GM12891 (cell line): ENCODE results near the gene TMEM117.

Experiments used
- DNase-seq: peaks from one replicate; pipeline ENCODE4 v3.0.0; 2011; ENCODE audit warnings: low spot score; ENCODE audit not compliant: insufficient read length
- FAIRE-seq: peaks from 2 replicates; lab custom pipeline; 2011; peaks lifted over from hg19 to GRCh38; lab: Jason Lieb, UNC
- PAX5 ChIP-seq: IDR thresholded peaks from 2 replicates; pipeline ENCODE4 v1.6.1; 2011; ENCODE audit warnings: low read length, moderate library complexity, mild to moderate bottlenecking; ENCODE audit not compliant: insufficient read depth, severe bottlenecking
- POLR2A ChIP-seq: IDR thresholded peaks from 2 replicates; pipeline ENCODE4 v1.6.1; 2011; ENCODE audit warnings: low read depth, low read length, control low read depth
- POLR2AphosphoS5 ChIP-seq: IDR thresholded peaks from 2 replicates; pipeline ENCODE4 v1.6.1; 2011; ENCODE audit warnings: low read depth, low read length, control low read depth
- POU2F2 ChIP-seq: IDR thresholded peaks from 2 replicates; pipeline ENCODE4 v1.6.1; 2011; ENCODE audit warnings: low read depth, mild to moderate bottlenecking, control low read depth, low read length, moderate library complexity
- SPI1 ChIP-seq: IDR thresholded peaks from 2 replicates; pipeline ENCODE4 v1.6.1; 2011; ENCODE audit warnings: low read depth, low read length, control low read depth
- TAF1 ChIP-seq: IDR thresholded peaks from 2 replicates; pipeline ENCODE4 v1.6.1; 2011; ENCODE audit warnings: low read depth, low read length, control low read depth

TMEM117 gene

DNA sequence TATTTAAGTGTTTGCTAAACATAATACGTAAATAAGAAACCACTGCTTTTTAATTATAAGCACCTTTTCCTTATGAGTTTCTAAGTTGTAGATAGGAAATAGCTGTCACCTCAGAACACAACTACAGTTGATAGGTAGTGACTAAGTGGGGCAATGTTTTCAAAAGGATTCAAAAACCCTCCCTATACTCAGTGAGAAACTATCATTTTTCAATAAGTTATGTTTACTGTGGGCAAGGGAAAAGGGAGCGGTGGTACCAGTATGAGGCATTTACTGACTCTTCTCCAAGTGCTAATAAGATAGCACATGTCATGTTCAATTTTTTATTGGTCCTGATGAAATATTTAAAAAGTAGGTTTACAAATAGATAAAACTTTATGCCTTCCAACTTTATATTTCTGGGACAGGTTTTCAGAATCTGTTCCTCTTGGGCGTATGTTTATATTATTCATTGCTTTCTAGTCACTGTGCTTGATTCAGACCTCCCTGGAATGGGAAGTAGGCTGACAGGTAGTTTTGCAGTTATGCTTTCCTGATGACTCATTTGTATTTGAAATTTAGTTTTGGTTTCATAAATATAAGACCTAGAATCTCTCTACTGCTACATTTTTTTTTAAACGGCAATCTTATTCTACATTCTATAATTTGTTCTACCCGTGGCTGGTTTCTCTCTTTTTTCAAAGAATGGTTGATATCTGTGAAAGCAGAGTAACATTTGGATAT, 153.1 kb downstream of the TMEM117 start:
- TF ChIP-seq TAF1 (no peak), SPI1 (peak; percentile 33; the same call in 1 of the 2 replicates)
- FAIRE-seq (peak; percentile 52), DNase-seq (peak; percentile 11)

DNA sequence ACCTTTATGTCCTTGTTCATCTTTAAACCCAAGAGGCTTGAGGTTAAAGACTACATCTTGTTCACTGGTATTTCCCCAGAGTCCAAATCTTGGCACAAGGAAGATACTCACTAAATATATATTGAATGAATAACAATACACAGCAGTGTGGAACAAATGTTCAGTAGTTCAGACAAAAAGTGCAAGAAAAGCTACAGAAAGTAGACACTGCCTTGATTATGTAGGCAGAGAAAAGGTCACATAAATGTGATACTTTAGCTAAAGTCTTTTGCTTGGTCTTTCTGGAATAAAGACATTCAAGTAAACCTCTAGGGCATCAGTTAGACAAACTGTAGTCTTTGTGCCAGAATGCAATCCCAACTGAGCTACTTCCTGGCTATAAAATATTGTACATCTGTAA, 157.0 kb downstream of the TMEM117 start:
- TF ChIP-seq POLR2A = no peak
- TF ChIP-seq SPI1 = no peak
- no peak for TF ChIP-seq TAF1
- no peak for TF ChIP-seq PAX5
- TF ChIP-seq POU2F2 = no peak
- TF ChIP-seq POLR2AphosphoS5 = no peak
- FAIRE-seq = no peak
- no peak for DNase-seq

DNA sequence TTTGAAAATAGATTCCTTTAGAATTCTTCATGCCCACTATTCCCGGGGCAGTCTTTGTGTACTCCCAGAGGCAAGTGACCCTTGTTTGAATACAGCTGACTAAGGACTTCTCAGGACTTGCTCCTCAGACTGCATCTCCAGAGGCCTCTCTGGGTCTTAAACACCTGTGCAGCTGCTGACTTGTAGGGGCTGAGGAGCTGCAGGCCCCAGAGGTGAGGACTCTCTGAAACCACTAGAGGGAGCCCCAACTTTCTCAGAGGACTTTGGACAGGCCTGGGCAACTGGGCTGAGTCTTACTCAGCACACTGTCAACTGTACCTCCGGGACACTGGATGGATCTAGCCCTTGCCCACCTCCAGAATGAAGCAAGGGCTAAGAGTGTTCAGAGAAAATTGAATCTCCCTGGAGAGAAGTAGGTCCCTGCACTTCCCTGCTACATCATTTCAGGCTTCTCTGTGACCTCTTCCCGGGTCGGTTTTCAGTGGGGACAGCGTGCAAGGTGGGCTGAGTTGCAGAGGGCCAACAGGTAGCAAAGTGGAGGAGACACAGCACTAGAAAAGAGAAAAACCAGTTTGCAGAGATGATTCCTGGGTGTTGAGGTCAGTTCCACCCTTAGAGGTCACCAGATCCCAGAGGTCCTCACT, 164.6 kb downstream of the TMEM117 start:
- TF ChIP-seq TAF1 (no peak), POLR2AphosphoS5 (no peak), PAX5 (no peak), POLR2A (no peak), POU2F2 (no peak), SPI1 (no peak)
- FAIRE-seq (no peak), DNase-seq (no peak)

DNA sequence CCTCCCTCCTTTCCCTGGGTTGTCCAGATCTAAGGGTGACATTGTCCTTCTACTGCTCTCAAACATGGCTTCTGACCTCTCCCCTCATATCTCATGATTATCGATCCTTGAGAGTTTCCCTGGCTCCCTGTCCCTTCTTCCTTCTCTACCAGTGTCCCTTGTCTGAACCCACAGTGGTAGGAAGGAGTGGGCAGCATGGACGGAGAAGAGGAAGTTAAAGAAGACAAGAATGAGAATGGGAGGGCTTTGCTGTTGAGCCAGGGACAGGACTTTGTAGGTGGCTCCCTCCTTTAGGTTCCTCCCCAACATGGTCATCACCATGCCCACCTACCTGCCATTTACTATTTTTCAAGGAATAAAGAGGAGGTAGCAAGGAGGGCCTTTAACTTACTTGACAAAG, 166.7 kb downstream of the TMEM117 start:
- no peak for TF ChIP-seq POU2F2
- TF ChIP-seq PAX5 = no peak
- TF ChIP-seq POLR2AphosphoS5 = no peak
- TF ChIP-seq TAF1 = no peak
- TF ChIP-seq SPI1 = no peak
- no peak for TF ChIP-seq POLR2A

DNA sequence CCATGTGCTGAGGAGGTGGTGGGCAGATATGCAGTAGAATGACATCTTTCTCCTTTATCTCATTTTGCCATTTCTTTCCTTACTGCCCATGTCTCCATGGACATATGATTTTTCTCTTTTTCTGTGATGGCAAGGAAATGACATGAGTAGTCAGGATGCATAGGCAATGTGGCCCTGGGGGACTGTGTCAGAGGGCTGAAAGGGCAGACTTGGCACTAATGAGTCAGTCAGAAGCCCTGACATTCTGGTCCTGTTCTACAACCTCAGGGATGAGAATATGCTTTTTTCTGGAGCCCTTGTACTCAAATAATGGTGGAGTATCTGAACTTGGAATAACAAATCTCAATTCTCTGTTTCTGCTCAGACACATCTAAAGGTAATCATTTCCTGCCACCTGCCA, 167.8 kb downstream of the TMEM117 start:
- DNase-seq (no peak), FAIRE-seq (no peak)
- TF ChIP-seq TAF1 (no peak), SPI1 (no peak), POU2F2 (no peak), POLR2A (no peak), POLR2AphosphoS5 (no peak)

More for the DNA sequence above, 166.7 kb downstream of the TMEM117 start:
- FAIRE-seq (no peak), DNase-seq (no peak)

DNA sequence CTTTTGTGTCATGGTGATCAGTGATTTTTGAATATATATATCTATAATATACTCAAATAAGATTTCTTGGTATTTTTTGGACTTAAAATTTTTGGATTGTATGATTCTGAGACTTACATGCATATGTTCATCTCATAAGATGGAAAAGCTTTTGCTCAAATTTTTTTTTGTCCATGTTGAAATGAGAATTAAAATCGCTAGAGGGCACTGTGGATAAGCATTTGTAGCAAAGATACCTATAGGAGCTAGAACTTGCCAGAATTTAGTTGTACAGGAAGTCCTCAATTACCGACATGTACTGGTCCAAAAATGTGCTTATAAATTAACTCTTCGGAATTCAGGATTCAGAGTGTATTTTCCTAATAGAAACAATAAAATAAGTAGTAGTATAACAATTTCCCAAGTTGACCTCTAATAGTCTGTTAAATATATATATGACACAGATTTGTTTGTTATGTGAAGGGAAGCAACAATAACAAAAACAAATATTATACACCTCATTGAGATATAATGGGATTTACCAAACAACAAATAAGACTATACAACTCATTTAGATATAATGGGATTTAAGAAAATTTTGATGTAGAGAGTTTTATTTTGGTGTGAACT, 179.6 kb downstream of the TMEM117 start:
- TF ChIP-seq POLR2A = no peak
- TF ChIP-seq SPI1 = no peak
- no peak for TF ChIP-seq PAX5
- no peak for TF ChIP-seq POU2F2
- no peak for TF ChIP-seq TAF1
- TF ChIP-seq POLR2AphosphoS5 = no peak
- FAIRE-seq (peak; percentile 74), DNase-seq (no peak)

DNA sequence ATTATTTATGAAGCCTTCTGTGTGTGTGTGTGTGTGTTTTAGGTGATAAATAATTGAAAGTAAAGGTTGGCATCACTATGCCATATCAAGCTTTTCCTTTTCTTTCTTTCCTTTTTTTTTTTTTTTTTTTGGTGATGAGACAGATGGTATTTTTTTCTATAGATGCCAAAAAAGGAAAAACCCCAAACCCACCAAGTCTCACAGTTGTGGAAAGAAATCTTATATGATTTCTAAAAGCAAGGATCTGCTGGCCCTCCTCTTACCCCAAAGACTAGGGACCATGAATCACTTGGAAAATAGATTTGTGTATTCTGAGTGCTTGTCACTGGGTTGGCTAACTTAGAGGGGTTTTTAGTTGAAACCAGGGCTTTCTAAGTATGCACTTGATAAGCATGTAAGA, 181.3 kb downstream of the TMEM117 start:
- no peak for DNase-seq
- FAIRE-seq = no peak
- no peak for TF ChIP-seq POLR2A
- TF ChIP-seq POU2F2 = no peak

DNA sequence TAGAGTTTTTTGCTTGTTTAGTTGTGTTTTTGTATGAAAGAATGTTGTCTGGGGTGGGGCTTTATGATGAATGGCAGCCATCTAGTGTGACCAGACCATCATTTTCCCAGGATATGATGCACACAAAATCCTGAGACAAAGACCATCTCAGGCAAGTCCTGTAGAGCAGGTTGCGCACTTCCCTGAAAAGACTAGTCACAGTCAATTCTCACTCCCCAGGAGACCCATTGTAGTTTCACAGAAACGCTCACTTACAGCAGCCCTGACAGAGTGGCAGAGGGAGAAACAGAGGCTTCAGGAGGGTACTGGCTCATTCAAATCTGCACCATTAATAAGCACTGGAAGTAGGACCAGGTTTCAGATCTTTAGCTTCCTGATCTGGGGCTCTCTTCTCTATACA, 183.2 kb downstream of the TMEM117 start:
- FAIRE-seq (no peak), DNase-seq (no peak)
- TF ChIP-seq POU2F2 (no peak), POLR2AphosphoS5 (no peak), POLR2A (no peak), SPI1 (no peak), TAF1 (no peak)

DNA sequence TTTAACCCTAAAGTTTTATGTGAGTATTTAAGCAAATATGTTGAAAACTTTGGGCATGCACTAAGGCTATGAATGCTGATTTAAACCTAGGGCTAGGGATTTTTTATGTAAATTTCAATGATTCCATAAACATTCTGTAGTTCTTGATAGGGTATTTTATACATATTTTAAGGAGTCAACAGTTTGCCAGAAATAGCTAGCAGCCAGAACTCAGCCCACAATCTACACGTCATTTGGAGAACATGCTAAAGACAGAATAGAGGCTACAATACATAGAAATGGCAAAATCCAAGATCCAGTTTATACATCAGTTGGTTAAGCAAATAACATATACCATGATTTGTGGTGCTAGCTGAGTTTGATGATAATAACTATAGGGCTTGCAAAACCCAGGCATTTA, 184.7 kb downstream of the TMEM117 start:
- no peak for TF ChIP-seq PAX5
- no peak for TF ChIP-seq SPI1
- no peak for TF ChIP-seq POLR2AphosphoS5
- TF ChIP-seq TAF1 = no peak
- TF ChIP-seq POU2F2 = no peak
- no peak for TF ChIP-seq POLR2A
- FAIRE-seq = no peak
- DNase-seq = no peak

DNA sequence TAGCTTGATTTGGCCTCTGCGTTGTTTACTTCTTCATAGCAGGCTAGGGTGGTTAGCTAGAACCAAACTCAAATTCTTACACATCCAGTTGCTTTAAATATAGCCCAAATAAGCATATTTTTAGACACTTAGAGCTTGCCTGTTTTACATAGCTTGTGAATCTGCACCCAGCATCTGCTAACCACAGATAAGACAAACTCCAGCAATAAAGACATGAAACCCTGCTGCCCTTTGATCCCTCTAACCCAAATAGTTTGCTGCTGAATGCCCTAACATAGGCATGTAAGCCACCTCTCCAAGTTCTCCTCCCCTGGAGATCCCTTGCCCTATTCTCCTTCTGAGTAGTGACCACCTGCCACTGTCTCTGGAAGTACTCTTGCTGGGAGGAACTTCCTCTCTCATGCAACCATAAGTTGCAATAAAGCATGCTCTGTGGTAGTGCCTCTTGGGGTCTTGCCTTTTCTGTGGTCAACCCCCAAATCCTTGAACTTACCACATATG, 185.6 kb downstream of the TMEM117 start:
- FAIRE-seq = peak; percentile 69

More for the DNA sequence above, 185.6 kb downstream of the TMEM117 start:
- TF ChIP-seq TAF1 (no peak), PAX5 (no peak), POLR2A (no peak), POU2F2 (no peak), SPI1 (peak; percentile 63)
- no peak for DNase-seq
